ENCODE data around the gene MMS19. TPM values are rescaled to one million over a fixed set of nuclear protein-coding genes. Genes with fewer than 3 reads are reported as not detected.
"Not testable (repeated sequence)": the region's sequence is repeated elsewhere in the genome, so short reads cannot be mapped to it uniquely, and the experiment has no call there.

MMS19 gene
- total RNA-seq, 1 experiment from 2014 or later = 60.5 TPM

DNA sequence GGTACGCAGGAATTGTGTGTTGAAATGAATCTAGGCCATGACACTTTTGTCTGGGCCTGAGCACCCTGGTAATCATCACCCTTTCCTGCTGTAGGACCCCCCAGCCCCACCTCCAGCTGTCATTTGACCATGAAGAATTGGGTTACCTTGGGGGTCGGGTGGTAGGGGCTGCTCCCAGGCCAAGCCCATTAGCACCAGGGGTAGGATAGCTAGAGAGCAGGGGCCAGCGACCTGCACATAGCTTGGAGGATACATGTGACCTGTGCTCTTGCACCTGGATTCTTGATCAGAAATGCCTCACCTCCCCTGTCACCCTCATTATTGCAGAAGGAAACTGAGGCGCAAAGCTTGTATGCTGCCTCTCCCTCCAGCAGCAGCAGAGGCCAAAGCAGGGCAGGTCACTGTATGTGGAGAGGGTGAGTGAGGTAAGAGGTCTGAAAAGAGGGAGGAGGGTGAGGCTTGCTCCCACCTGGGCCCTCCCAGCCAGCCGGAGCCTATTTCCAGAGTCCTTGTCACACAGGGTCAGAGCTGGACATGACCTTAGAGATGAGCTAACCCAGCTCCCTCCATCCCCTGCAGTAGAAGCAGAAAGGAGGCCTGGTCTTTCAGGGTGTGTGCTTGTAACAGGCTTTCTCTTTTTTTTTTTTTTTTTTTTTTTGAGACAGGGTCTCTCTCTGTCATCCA is 39.1 kb upstream of the MMS19 start:
- H3K9me3 ChIP-seq (replicated peaks) = no peaks in the 10 kb centered on the region
- no peaks in the 10 kb centered on the region for H3K27me3 ChIP-seq (replicated peaks)
- H3K27ac ChIP-seq = no peak overlapping the region
- no peak for DNase-seq (ENCODE audit: low read depth in 1 of 2, low spot score in 2 of 2)
- peaks cover 14% of the 10 kb centered on the region for H3K4me1 ChIP-seq (replicated peaks)
- no peaks in the 10 kb centered on the region for H3K36me3 ChIP-seq
- H3K4me3 ChIP-seq = no peak overlapping the region

DNA sequence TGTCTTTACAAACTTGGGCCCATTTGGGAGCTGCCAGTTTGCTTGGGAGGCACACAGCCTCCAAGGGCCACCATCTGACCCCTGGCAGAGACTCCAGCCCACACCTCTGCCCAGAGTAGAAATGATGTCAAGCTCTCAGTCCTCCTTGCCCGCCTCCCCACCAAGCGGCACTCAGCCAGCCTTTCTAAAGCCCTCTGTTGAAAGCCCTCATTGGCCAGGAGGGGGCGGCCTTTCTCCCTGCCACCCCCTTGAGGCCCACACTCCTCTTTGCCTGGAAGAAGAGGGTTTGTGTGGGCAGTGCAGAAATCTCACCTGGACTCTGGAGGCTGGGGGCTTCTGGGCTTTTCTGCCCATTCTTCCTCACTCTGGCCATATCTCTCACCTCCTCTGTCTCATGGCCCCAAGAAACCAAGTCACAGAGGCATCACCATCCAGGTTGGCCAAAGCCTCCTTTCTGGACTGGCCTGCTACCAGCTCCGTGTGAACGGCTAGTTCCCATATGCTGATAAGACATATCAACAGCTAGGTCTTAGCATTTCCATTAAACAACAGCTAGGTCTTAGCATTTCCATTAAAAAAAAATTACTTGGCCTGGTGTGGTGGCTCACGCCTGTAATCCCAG is 36.6 kb upstream of the MMS19 start:
- no peaks in the 10 kb centered on the region for H3K27me3 ChIP-seq (replicated peaks)
- H3K4me1 ChIP-seq (replicated peaks) = peaks cover 11% of the 10 kb centered on the region
- H3K9me3 ChIP-seq (replicated peaks) = no peaks in the 10 kb centered on the region
- no peaks in the 10 kb centered on the region for H3K36me3 ChIP-seq
- no peak for DNase-seq (ENCODE audit: low read depth in 1 of 2, low spot score in 2 of 2)
- no peak overlapping the region for H3K4me3 ChIP-seq
- no peak overlapping the region for H3K27ac ChIP-seq

DNA sequence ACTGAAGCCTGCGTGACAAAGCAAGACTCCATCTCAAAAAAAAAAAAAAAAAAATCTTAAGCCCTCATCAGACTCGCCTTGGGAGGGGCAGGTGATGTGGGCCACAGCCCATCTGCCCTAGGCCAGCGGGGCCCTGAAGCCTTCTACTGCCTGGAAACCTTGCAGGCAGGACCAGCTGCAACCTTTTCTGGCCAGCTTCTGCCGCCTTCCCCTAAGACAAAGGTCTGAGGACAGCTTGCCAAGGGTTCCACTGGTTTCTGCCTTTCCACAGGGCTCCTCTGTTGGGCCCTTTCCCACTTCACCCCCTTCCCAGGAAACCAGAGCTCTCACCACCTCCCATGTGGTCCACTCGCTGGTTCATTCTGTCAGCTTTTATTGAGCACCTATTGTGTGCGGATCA is 35.7 kb upstream of the MMS19 start:
- Histone ChIP-seq H3K4me3 (no peak overlapping the region), H3K4me1 (replicated peaks) (peaks cover 11% of the 10 kb centered on the region), H3K27ac (no peak overlapping the region), H3K9me3 (replicated peaks) (no peaks in the 10 kb centered on the region), H3K36me3 (no peaks in the 10 kb centered on the region), H3K27me3 (replicated peaks) (no peaks in the 10 kb centered on the region)
- DNase-seq (ENCODE audit: low read depth in 1 of 2, low spot score in 2 of 2) = no peak

DNA sequence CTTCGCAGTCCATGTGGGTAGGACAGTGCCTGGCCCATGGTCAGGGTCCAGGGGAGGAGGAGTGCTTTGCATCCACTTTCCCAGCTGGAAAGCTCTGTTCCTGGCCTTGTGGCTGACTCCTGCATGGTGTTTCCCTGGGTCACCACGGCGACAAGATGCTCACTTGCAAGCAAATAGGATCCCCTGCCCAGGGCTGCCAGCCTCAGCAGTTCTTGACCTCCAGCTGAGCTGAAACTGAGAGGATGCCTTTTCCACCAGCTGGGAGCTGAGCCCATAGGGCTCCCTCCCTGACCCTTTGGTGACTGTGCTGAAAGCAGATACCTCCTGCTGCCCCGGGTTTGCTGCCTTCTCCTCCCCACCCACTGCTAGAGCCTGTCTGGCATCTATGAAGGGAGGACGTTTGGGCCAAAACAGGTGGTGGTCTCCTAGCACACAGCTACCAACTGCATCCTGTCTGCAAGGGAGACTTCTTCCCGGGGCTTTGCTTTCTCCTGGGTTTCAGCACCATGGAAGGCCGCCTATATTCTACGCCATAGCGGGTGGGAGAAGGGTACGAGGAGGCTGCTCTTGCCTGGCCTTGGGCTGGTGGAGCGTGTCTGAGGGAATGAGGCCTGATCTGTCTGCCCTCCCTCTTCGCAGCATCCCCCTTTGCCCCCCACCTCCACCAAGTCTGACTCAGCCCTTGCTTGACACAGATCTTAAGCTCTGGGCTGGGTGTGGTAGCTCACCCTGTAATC is 34.9 kb upstream of the MMS19 start:
- Histone ChIP-seq H3K27me3 (replicated peaks) (no peaks in the 10 kb centered on the region), H3K4me1 (replicated peaks) (peaks cover 11% of the 10 kb centered on the region)
- no peak for DNase-seq (ENCODE audit: low read depth in 1 of 2, low spot score in 2 of 2)

DNA sequence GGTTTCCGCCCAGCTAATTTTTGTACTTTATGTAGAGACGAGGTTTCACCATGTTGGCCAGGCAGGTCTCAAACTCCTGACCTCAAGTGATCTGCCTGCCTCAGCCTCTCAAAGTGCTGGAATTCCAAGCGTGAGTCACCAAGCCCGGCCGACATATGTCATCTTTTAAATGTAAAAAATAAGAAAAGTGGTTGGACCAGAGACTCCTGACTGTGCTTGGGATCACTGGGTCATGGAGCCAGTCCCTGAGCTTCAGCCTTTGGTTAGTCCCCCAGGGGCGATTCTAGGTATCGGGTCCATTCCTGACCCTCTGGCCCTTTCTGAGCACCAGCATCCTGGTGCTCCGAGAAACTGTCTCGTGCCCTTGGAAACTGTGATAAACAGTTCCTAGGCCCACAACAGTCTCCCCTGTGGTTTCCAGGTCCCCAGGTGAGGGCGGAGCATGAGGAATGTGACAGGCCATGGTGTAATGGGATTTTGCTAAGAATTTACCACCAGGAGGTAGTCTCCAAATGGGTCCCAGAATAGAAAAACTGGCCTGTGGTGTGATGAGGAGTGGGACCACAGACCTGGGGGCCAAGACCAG is 33.3 kb upstream of the MMS19 start:
- Histone ChIP-seq H3K27ac (no peak overlapping the region), H3K9me3 (replicated peaks) (no peaks in the 10 kb centered on the region), H3K4me1 (replicated peaks) (peaks cover 11% of the 10 kb centered on the region), H3K27me3 (replicated peaks) (no peaks in the 10 kb centered on the region), H3K4me3 (no peak overlapping the region), H3K36me3 (no peaks in the 10 kb centered on the region)
- DNase-seq (ENCODE audit: low read depth in 1 of 2, low spot score in 2 of 2) = peak in 1 of 2 experiments; percentile 12

More for the DNA sequence above, 34.9 kb upstream of the MMS19 start:
- Histone ChIP-seq H3K4me3 (no peak overlapping the region), H3K9me3 (replicated peaks) (no peaks in the 10 kb centered on the region), H3K27ac (no peak overlapping the region), H3K36me3 (no peaks in the 10 kb centered on the region)

DNA sequence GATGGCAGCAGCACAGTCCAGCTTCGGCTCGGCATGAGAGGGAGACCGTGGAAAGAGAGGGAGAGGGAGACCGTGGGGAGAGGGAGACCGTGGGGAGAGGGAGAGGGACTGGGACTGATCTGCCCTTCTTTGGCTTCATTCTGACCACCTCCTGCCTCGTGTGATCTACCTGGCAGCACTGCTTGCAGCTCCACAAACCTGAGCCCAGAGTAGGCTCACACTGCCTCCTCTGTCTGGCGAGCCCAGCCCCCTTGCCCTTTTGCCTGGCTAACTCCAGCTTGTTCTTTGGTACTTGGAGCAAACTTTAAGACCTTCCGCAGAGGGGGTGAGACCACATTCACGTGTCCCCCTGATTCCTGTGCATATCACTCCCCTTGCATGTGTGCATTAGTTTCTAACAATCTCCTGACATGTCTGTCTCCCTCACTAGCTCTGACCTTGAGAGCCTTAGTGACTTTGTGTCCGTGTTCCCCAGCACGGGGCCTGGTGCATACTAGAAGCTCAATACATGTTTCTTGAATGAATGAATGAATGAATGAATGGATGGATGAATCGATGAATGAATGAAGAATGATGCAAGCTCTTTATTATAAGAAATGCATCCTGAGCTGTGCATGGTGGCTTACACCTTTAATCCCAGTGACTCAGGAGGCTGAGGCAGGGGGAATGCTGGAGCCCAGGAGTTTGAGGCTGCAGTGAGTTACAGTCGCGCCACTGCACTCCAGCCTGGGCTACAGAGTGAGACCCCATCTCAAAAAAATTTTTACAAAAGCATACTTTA is 31.7 kb upstream of the MMS19 start:
- H3K36me3 ChIP-seq = no peaks in the 10 kb centered on the region
- no peak overlapping the region for H3K27ac ChIP-seq
- H3K4me3 ChIP-seq = no peak overlapping the region
- peaks cover 20% of the 10 kb centered on the region for H3K4me1 ChIP-seq (replicated peaks)
- no peaks in the 10 kb centered on the region for H3K9me3 ChIP-seq (replicated peaks)
- no peaks in the 10 kb centered on the region for H3K27me3 ChIP-seq (replicated peaks)
- DNase-seq (ENCODE audit: low read depth in 1 of 2, low spot score in 2 of 2) = no peak

DNA sequence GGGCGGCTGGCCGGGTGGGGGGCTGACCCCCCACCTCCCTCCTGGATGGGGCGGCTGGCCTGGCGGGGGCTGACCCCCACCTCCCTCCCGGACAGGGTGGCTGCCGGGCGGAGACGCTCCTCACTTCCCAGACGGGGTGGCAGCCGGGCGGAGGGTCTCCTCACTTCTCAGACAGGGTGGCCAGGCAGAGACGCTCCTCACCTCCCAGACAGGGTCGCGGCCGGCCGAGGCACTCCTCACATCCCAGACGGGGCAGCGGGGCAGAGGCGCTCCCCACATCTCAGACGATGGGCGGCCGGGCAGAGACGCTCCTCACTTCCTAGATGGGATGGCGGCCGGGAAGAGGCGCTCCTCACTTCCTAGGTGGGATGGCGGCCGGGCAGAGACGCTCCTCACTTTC is 30.7 kb upstream of the MMS19 start:
- H3K4me3 ChIP-seq; H3K27me3 ChIP-seq (replicated peaks); DNase-seq (ENCODE audit: low read depth in 1 of 2, low spot score in 2 of 2); H3K27ac ChIP-seq; H3K36me3 ChIP-seq; H3K9me3 ChIP-seq (replicated peaks): not testable (repeated sequence)
- H3K4me1 ChIP-seq (replicated peaks) = peaks cover 20% of the 10 kb centered on the region

DNA sequence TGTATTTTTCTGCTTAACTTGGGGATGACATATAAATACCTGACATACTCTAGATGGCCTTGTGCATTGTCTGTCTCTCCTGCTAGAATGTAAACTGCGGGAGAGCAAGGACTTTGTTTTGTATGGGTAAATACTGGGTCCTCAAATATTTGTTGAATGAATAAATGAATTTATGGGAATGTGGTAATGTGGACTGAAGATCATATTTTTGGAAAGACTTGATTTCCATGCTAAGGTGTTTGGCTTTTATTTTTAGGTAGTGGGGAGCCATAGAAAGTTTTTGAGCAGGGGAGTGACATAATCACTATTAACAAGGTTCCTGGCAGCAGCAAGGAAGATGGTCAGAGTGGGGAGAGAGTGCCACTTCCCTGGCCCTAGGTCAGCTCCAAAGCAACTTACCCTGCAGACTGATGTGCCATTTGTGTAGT is 27.5 kb upstream of the MMS19 start:
- Histone ChIP-seq H3K4me1 (replicated peaks) (peaks cover 9% of the 10 kb centered on the region), H3K36me3 (no peaks in the 10 kb centered on the region), H3K4me3 (no peak overlapping the region), H3K9me3 (replicated peaks) (no peaks in the 10 kb centered on the region), H3K27ac (no peak overlapping the region), H3K27me3 (replicated peaks) (no peaks in the 10 kb centered on the region)
- no peak for DNase-seq (ENCODE audit: low read depth in 1 of 2, low spot score in 2 of 2)

DNA sequence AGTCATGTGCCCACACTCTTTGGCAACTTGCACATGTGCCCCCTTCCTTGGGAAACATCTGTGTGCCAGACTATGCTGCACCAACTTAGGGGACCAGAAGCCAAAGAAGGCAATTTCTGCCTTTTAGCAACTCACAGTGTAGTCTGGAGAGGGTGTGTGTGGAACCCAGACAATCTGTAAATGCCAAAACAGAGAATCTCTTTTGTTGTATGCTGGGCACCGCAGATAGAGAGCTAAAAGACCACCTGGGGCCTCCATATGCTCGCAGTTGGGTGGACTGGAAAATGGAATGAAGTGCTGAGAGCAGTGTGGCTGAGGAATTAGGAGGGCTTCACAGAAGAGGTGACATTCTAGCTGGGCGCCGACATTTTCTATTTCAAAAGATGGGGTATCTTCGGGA is 26.9 kb upstream of the MMS19 start:
- Histone ChIP-seq H3K9me3 (replicated peaks) (no peaks in the 10 kb centered on the region), H3K27ac (no peak overlapping the region), H3K27me3 (replicated peaks) (no peaks in the 10 kb centered on the region), H3K4me1 (replicated peaks) (peaks cover 9% of the 10 kb centered on the region), H3K4me3 (no peak overlapping the region), H3K36me3 (no peaks in the 10 kb centered on the region)
- DNase-seq (ENCODE audit: low read depth in 1 of 2, low spot score in 2 of 2) = no peak

DNA sequence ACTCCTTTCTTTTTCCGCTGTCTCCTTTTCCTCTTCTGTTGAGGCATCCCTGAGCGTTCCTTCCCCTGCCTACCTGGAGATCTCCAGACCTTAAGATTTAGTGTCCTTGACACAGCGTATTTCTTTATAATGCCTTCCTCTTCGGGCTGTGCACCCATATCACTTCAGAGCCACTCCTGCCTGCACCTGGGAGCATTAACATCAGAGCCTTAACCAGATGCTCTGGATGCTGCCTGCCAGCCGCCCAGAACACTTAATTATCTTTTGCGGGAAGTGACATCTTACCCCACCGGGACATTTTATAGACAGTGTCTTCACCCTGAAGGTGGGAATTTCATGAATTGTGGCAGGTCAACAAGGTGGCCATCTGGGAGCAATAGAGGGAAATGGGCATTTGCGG is 24.7 kb upstream of the MMS19 start:
- no peak for DNase-seq (ENCODE audit: low read depth in 1 of 2, low spot score in 2 of 2)
- Histone ChIP-seq H3K36me3 (no peaks in the 10 kb centered on the region), H3K4me3 (no peak overlapping the region), H3K27ac (no peak overlapping the region), H3K27me3 (replicated peaks) (no peaks in the 10 kb centered on the region), H3K9me3 (replicated peaks) (no peaks in the 10 kb centered on the region), H3K4me1 (replicated peaks) (peaks cover 17% of the 10 kb centered on the region)

DNA sequence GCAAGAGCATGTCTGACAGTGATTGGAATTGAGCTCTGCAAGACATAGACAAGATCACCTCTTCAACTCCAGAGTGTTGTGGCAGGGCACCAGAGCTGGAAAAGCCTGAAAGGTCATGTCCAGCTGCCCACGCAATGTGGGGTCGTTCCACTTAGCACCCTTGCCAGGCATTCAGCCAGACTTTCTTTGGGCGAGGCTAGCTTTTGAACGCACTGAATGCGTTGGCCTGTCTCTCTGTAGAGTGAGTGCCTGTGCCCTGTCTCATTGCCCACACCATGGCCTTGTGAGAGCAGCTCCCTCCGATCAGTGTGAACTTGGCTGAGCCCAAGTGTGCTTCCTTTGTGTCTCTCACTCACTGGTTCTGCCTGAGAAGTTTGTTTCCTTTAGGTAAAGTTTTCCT is 23.8 kb upstream of the MMS19 start:
- no peak for DNase-seq (ENCODE audit: low read depth in 1 of 2, low spot score in 2 of 2)
- peaks cover 17% of the 10 kb centered on the region for H3K4me1 ChIP-seq (replicated peaks)
- H3K36me3 ChIP-seq = no peaks in the 10 kb centered on the region
- H3K27me3 ChIP-seq (replicated peaks) = no peaks in the 10 kb centered on the region
- H3K27ac ChIP-seq = no peak overlapping the region
- H3K4me3 ChIP-seq = no peak overlapping the region
- H3K9me3 ChIP-seq (replicated peaks) = no peaks in the 10 kb centered on the region

DNA sequence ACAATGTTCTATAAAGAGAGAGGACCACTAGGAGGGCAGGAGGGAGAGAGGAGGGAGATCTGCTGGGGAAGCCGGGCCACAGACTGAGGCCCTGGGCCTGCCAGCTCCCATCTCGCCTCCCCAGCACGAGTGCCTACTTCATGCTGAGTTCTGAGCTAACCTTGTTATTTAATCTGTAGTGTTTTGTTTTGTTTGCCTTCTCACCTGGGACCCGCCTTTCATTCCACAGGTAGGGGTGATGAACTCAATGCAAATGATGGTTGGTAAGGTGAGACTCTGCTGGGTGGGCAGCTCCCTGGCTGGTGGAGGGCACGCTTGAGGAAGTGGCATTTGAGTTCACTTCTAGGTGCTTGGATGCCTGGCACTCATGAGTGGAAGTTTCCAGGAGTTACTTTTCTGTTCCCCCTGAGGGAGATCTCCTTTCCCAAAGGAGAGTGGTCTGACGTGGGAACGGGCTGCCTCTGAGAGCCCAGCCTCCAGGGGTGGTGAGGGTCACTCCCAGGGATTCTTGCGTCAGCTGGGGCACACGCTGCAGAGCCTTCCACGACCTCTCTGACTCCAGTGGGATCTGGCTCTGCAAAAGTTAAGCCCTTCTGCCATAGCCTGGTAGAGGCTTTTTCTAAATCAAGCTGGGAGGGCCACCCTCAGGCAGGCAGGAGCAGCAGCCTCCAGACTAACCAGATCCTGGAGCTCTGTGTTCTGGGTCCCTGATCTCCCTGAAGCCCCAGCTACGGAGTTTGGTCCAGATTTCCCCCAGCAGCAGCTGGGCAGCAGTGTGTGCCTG is 22.9 kb upstream of the MMS19 start:
- H3K27me3 ChIP-seq (replicated peaks) = no peaks in the 10 kb centered on the region
- peaks cover 17% of the 10 kb centered on the region for H3K4me1 ChIP-seq (replicated peaks)
- no peak for DNase-seq (ENCODE audit: low read depth in 1 of 2, low spot score in 2 of 2)
- no peak overlapping the region for H3K27ac ChIP-seq
- H3K9me3 ChIP-seq (replicated peaks) = no peaks in the 10 kb centered on the region
- H3K4me3 ChIP-seq = no peak overlapping the region
- H3K36me3 ChIP-seq = no peaks in the 10 kb centered on the region

DNA sequence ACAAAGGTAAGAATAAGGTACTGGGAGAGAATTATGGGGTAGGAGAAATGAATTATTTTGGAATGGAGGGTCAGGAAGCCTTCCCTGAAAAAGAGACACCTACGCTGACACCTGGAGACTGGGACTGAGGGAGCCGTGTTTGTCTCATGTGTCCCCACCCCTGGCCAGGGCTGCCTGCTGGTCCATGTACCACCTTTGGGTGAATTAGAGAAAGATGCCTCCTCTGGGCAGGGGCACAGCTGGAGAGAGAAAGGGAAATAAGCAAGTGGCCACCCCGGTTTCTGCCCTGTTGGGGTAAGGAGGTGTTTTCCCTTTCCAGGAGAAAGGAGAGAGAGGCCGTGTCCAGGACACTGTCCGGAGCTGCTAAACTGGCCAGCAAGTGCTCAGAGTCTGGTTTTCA is 22.3 kb upstream of the MMS19 start:
- Histone ChIP-seq H3K4me1 (replicated peaks) (peaks cover 13% of the 10 kb centered on the region), H3K36me3 (no peaks in the 10 kb centered on the region), H3K9me3 (replicated peaks) (no peaks in the 10 kb centered on the region), H3K27me3 (replicated peaks) (no peaks in the 10 kb centered on the region), H3K27ac (no peak overlapping the region), H3K4me3 (no peak overlapping the region)
- no peak for DNase-seq (ENCODE audit: low read depth in 1 of 2, low spot score in 2 of 2)

Data from SJSA1 (cell line).